Mucosa of stomach (tissue), 1 donor: Measurements from ENCODE around the gene NR1H4.

ENCODE experiments used
- H3K27me3 ChIP-seq: one replicate; pipeline ENCODE4 v1.7.0; 2013; ENCODE audit warnings: mild to moderate bottlenecking, low read length; ENCODE audit not compliant: control insufficient read depth, insufficient read depth
- H3K36me3 ChIP-seq: one replicate; pipeline ENCODE4 v1.7.0; 2013; ENCODE audit warnings: low read length; ENCODE audit not compliant: control insufficient read depth, insufficient read depth
- H3K4me1 ChIP-seq: one replicate; pipeline ENCODE4 v1.7.0; 2013; ENCODE audit warnings: mild to moderate bottlenecking, low read length; ENCODE audit not compliant: control insufficient read depth, insufficient read depth
- H3K4me3 ChIP-seq: one replicate; pipeline ENCODE4 v1.7.0; 2013; ENCODE audit warnings: low read length
- H3K9ac ChIP-seq: one replicate; pipeline ENCODE4 v1.7.0; 2013; ENCODE audit warnings: mild to moderate bottlenecking, low read length, moderate library complexity
- H3K9me3 ChIP-seq: one replicate; pipeline ENCODE4 v1.7.0; 2013; ENCODE audit warnings: mild to moderate bottlenecking, low read length, moderate library complexity; ENCODE audit not compliant: control insufficient read depth
- donor health status: Pancreatic carcinoma.

NR1H4 gene

DNA sequence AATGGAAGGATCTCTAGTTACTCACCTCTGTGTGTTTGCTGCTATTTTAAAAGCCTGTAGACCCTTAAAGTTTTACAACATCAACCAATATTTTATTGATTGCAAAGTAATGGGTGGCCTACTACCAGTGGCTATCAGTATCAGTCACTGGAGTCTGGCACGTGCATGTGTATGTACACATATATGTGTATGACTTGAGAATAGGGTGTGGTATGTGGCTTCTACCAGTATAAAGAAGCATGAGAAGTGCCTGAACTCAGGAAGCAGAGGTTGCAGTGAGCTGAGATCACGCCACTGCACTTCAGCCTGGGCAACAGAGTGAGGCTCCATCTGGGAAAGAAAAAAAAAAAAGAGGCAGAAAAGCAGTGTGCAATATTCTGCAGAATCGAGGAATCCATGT is 54.4 kb downstream of the NR1H4 start:
- no peaks in the 10 kb centered on the region for H3K9me3 ChIP-seq
- no peak overlapping the region for H3K9ac ChIP-seq
- H3K4me1 ChIP-seq, result no peaks in the 10 kb centered on the region
- H3K36me3 ChIP-seq, result no peaks in the 10 kb centered on the region
- no peaks in the 10 kb centered on the region for H3K27me3 ChIP-seq
- H3K4me3 ChIP-seq, result no peak overlapping the region

DNA sequence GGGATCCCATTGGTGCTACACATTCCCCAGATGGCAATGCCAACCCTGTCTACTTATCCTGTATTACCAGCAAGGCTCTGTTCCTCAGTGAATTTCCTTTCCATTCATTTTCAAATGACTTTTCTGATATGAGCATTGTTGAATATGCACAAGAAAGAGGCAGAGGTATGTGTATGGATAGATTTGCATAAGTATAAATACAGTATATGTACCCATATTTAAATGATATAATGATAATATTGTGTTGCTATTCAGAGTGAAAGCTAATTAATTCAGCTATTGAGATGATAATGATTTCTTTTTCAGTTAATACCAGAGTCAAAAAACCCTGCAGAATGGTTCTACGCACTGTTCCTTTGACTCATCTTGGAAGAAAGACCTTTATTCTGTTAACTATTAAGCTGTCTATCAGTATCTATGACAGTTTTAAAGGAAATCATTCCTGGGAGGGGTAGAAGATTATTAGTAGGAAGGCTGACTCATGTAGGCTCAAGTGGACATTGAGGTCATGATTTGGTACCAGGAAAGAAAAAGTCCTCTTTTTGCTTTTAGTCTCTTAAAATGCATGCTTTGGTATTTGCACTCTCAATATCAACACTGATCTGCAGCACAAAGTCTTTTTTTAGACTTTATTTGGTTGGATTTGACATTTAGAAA is 54.9 kb downstream of the NR1H4 start:
- no peak overlapping the region for H3K4me3 ChIP-seq
- no peaks in the 10 kb centered on the region for H3K9me3 ChIP-seq
- no peaks in the 10 kb centered on the region for H3K36me3 ChIP-seq
- H3K27me3 ChIP-seq, result no peaks in the 10 kb centered on the region
- no peaks in the 10 kb centered on the region for H3K4me1 ChIP-seq
- H3K9ac ChIP-seq, result no peak overlapping the region

DNA sequence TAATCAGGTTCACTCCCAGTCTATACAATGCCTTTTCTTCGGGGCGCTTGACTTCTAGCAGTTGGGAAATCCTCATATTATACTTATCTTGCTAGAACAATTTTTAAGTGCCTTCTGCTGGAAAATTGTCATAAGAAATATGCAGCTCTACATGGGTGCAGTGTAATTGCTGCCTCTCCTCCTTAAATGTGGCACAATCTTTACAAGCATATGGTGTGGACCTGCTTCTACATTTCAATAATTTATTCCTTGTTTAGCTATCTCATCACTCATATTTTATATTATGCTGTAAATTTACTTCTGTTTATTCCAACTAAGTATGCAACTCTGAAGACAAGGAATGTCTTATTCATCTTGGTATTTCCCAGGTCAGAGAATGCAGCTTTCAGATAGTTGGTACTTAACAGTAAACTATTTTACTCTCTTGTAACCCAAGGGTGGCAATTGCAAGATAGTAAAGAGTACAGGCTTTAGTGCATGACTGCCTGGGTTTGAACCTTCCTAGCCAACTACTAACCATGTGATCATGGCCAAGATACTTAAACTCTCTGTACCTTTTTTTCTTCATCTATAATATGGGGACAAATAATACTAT is 56.2 kb downstream of the NR1H4 start:
- Histone ChIP-seq H3K9me3 (no peaks in the 10 kb centered on the region), H3K27me3 (no peaks in the 10 kb centered on the region), H3K36me3 (no peaks in the 10 kb centered on the region), H3K9ac (no peak overlapping the region), H3K4me3 (no peak overlapping the region), H3K4me1 (no peaks in the 10 kb centered on the region)

DNA sequence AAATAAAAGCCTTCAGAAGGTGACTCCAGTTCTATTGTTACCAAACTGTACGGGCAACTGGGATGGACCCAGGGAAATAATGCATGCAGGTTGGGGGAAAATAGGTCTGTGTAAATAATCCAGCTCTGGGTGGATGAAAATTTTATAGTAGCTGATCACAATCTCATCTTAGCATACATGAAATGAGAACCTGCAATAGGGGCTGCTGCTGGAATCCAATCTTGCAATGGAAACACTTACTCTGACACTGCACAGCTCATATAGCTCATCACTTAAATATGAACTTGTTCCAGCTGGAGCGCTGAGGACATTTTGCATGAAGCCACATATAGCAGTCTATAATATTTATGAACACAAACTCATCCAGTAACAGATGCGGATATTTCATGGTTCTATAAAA is 59.7 kb downstream of the NR1H4 start:
- Histone ChIP-seq H3K4me1 (no peaks in the 10 kb centered on the region), H3K27me3 (no peaks in the 10 kb centered on the region), H3K9me3 (no peaks in the 10 kb centered on the region), H3K9ac (no peak overlapping the region), H3K4me3 (no peak overlapping the region), H3K36me3 (no peaks in the 10 kb centered on the region)

DNA sequence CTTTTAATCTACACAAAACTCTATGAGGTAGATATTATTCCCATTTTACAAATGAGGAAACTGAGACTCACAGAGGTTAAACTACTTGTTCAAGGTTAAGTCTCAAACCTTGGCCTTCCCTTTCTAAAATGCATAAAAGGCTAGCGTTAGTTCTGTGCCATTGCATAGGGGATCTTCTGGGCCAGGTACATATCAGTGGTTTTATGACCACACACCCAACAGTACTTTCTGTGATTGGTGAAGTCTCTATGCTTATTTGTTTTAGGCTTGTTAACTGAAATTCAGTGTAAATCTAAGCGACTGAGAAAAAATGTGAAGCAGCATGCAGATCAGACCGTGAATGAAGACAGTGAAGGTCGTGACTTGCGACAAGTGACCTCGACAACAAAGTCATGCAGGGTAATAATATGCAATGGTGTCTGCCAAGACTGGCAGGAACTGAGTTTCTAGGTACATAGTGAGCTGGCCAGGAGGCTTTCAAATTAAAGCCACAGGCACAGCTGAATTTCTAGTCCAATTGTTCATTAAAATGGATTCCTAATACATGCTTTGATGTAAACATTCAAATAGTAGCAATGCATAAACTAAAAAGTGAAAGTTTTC is 61.1 kb downstream of the NR1H4 start:
- H3K9ac ChIP-seq, result no peak overlapping the region
- H3K9me3 ChIP-seq, result no peaks in the 10 kb centered on the region
- H3K27me3 ChIP-seq, result no peaks in the 10 kb centered on the region
- no peaks in the 10 kb centered on the region for H3K36me3 ChIP-seq
- no peak overlapping the region for H3K4me3 ChIP-seq
- no peaks in the 10 kb centered on the region for H3K4me1 ChIP-seq

DNA sequence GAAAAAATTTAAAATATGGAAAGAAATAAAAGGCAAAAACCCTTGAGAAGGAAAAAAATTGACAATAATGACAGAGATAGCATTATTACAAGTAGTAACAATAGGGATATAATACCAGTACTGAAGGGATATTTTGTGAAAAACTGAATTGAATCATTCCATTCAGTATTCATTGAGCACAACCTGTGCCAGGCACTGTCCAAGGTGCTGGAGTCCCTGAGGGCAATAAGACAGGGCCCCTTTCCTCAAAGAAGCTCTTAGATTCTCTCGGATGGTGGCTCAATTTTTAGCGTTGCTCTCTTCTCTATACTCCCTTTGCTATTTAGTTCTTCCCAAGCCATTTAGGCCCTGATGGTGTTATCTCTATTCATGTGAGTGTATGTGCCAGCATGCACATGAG is 65.5 kb downstream of the NR1H4 start:
- Histone ChIP-seq H3K9ac (no peak overlapping the region), H3K4me3 (no peak overlapping the region), H3K9me3 (no peaks in the 10 kb centered on the region), H3K36me3 (no peaks in the 10 kb centered on the region), H3K27me3 (no peaks in the 10 kb centered on the region), H3K4me1 (no peaks in the 10 kb centered on the region)

DNA sequence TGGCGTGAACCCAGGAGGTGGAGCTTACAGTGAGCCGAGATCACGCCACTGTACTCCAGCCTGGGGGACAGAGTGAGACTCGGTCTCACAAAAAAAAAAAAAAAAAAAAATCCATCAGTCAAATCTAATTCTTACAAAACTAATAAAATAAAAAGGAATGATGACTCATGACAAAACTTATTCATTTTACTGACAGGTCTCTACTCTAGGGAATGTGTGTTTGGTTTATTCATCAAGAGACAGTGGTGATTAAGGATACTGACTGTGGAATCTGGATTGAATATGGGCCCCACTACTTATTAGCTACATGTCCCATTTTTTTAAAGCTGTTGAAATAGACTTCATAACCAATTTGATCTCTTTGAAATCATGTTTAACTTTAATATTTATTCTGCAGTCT is 70.5 kb downstream of the NR1H4 start:
- Histone ChIP-seq H3K4me3 (no peak overlapping the region), H3K4me1 (no peaks in the 10 kb centered on the region), H3K9me3 (no peaks in the 10 kb centered on the region), H3K27me3 (no peaks in the 10 kb centered on the region), H3K36me3 (no peaks in the 10 kb centered on the region), H3K9ac (no peak overlapping the region)

DNA sequence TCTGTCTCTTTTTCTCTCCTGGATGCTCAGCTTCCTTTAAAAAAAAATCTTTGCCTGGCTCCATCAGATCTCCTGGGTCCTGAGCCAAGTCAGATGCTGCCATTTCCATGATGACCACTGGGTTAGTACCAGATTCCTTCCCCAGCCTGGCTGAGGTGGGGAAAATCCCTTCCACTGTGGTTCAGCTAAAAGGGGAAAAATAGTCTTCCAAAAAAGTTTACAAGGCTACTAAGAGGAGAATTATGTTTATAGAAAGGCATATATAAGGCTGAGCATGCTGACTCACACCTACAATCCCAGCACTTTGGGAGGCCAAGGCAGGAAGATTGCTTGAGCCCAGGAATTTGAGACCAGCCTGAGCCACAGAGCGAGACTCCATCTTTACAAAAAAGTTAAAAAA is 71.4 kb downstream of the NR1H4 start:
- H3K4me1 ChIP-seq, result no peaks in the 10 kb centered on the region
- H3K27me3 ChIP-seq, result no peaks in the 10 kb centered on the region
- H3K36me3 ChIP-seq, result no peaks in the 10 kb centered on the region
- H3K4me3 ChIP-seq, result no peak overlapping the region
- H3K9ac ChIP-seq, result no peak overlapping the region
- H3K9me3 ChIP-seq, result no peaks in the 10 kb centered on the region

DNA sequence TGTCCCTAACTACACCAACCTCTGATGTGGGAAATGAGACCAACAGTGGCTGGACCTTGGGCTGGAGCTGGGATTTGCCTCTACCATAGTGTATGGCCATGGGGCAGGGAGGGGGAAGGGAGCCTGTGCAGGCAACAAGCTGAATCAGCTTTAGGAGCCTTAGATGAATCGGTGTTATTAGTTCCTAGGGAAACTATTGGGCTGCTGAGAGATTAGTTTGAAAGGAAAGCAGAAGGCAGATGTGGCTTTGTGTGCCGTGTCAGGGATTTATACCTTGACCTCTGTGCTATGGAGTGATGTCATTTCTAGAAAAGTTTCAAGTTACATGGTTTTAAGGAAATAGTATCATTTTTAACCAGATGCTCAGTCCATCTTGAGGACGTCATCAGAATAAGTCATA is 80.3 kb downstream of the NR1H4 start:
- H3K4me3 ChIP-seq, result no peak overlapping the region
- H3K36me3 ChIP-seq, result no peaks in the 10 kb centered on the region
- H3K9me3 ChIP-seq, result no peaks in the 10 kb centered on the region
- H3K27me3 ChIP-seq, result no peaks in the 10 kb centered on the region
- H3K9ac ChIP-seq, result no peak overlapping the region
- H3K4me1 ChIP-seq, result no peaks in the 10 kb centered on the region

DNA sequence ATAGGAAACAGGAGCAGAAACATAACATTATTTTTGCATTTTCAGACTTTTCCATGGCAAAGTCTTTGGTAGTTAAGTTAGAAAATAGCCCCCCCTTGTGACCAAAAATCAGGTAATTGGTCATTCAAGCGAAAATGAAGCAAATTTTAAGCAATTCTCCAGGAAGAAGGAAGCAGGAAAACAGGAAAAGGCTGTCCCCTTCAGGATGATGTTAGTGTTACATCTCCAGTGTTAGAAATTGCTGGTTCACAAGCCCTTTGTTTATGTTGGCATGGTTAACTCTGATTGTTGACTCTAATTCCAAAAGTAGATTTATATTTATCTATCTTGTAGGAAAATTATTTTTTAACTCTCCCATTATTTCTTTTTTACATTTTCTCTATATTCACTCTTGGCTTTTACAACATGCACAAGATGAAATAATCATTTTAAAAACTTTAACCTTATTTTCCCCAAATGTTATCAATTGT is 81.0 kb downstream of the NR1H4 start:
- no peaks in the 10 kb centered on the region for H3K36me3 ChIP-seq
- no peaks in the 10 kb centered on the region for H3K27me3 ChIP-seq
- H3K9ac ChIP-seq, result no peak overlapping the region

DNA sequence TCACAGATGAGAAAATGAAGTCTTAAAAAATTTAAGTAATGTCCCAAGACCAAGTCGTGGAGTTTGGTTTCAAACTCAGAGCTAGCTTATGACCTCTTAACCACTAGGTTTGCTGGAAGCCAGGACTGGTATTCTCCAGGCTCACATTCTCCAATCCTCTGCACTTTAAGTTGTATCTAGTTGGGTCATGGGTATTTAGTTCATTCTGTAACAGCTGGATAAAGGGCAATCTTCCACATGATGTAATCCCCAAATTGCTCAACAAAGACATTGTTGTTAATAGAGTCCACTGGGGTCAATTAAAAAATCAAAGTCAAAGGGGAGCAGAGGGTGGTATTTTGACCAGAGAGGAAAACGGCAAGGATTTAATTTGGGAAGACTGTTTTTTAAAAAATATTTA is 82.1 kb downstream of the NR1H4 start:
- no peaks in the 10 kb centered on the region for H3K36me3 ChIP-seq
- no peaks in the 10 kb centered on the region for H3K4me1 ChIP-seq
- H3K27me3 ChIP-seq, result no peaks in the 10 kb centered on the region
- no peak overlapping the region for H3K9ac ChIP-seq
- no peak overlapping the region for H3K4me3 ChIP-seq
- no peaks in the 10 kb centered on the region for H3K9me3 ChIP-seq

More for the DNA sequence above, 81.0 kb downstream of the NR1H4 start:
- no peak overlapping the region for H3K4me3 ChIP-seq
- no peaks in the 10 kb centered on the region for H3K9me3 ChIP-seq
- H3K4me1 ChIP-seq, result no peaks in the 10 kb centered on the region

DNA sequence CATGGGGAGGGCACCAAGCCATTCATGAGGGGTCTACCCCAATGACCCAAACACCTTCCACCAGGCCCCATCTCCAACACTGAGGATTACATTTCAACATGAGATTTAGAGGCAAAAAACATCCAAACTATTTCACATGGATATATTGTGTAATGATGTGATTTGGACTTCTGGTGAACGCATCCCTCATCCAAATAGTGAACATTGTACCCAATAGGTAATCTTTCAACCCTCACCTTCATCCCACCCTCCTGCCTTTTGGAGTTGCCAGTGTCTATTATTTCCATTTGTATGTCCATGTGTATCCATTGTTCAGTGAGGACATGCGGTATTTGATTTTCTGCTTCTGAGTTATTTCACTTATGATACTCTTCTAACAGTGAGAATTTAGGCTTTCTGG is 83.7 kb downstream of the NR1H4 start:
- Histone ChIP-seq H3K27me3 (no peaks in the 10 kb centered on the region), H3K9ac (no peak overlapping the region), H3K4me1 (no peaks in the 10 kb centered on the region), H3K9me3 (no peaks in the 10 kb centered on the region), H3K4me3 (no peak overlapping the region), H3K36me3 (no peaks in the 10 kb centered on the region)
